ENCODE data around the gene FOXI2.

GRCh38 chr10:127756264-127756663 lies 19.3 kb downstream of the FOXI2 start:
- no peak for TF ChIP-seq CTCF (IDR thresholded peaks at IDR 0.05)
- TF ChIP-seq POLR2A (IDR thresholded peaks at IDR 0.05), result no peak

Data from esophagus squamous epithelium (tissue), 4 donors.